ENCODE data around the gene ARHGAP22. TPM values are rescaled to one million over a fixed set of nuclear protein-coding genes. Genes with fewer than 3 reads are reported as not detected.

Gene ARHGAP22
- total RNA-seq, 1 experiment from 2014 or later: 0.24 TPM

DNA sequence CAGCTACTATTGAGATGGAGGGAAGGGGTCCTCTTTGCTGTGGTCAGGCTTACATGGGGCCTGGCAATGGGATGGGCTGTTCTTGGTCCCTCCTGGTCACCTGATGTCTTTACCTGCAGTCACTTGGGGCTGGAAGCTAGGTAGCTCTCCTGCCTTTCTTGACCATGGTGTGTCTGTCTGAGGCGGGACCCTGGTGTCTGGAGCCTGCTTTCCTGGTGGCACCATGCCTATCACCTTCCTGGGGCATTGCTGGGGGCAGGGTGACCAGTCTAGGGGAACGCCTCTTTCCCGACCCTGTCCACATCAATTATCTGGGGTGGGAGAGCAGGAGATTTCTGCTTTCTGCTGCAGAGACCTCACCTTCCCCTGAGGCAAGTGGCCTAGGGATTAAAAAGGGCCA lies 55.6 kb downstream of the ARHGAP22 start:
- in situ Hi-C loops (cut with HindIII; ENCODE audit: low pct_unique_long_range_greater_than_20kb, low sequenced_read_pairs): no loop called here
- DNase-seq (ENCODE audit: low read depth, low spot score): no peak

DNA sequence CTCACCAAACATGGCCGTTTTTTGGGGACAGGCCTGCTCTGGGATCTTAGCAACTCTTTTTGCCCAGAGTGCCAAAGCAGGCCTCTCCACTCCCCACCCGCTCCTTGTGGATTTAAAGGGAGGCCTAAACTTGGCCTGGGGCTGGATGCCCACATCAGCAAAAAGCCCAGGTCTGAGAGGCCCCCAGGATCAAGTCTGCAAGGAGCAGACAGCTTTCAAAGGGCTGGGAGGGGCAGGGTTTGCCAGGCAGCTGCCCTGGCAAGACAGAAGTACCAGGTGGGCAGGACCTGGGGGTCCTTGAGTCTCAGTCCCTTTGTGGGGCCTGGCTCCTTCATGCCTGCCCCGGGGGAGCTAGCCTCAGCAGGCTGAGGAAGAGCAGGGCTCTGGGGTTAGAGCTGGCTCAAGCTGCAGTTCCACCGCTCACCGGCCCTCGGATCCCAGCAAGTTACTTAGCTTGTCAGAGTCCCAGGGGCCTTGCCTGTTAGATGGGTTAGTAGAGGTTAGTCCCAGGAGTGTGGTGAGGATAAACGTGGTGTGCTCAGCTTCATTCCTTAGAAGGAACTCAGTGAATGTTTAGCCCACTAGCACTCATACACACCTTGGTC lies 56.2 kb downstream of the ARHGAP22 start:
- in situ Hi-C loops (cut with HindIII; ENCODE audit: low pct_unique_long_range_greater_than_20kb, low sequenced_read_pairs): no loop called here
- DNase-seq (ENCODE audit: low read depth, low spot score): no peak

DNA sequence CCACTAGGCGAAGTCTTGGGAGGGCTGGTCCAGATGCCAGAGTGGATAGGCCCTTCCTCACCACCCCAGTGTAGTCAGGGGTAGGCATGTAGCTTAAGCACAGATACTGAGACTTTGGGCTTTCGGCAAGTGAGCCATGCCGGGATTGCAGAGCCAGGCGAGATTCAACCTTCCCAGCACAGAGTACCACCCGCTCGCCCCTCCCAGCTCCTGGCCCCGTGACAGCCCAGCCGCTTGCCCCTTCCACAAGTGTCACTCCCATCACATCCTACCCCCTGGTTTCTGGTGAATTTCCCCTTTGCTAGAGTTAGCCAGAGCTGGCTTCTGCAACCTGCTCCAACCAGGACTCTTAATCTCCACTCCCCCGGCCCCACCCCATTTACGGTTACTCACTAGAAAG lies 56.9 kb downstream of the ARHGAP22 start:
- no peak for DNase-seq (ENCODE audit: low read depth, low spot score)
- in situ Hi-C loops (cut with HindIII; ENCODE audit: low pct_unique_long_range_greater_than_20kb, low sequenced_read_pairs): no loop called here

DNA sequence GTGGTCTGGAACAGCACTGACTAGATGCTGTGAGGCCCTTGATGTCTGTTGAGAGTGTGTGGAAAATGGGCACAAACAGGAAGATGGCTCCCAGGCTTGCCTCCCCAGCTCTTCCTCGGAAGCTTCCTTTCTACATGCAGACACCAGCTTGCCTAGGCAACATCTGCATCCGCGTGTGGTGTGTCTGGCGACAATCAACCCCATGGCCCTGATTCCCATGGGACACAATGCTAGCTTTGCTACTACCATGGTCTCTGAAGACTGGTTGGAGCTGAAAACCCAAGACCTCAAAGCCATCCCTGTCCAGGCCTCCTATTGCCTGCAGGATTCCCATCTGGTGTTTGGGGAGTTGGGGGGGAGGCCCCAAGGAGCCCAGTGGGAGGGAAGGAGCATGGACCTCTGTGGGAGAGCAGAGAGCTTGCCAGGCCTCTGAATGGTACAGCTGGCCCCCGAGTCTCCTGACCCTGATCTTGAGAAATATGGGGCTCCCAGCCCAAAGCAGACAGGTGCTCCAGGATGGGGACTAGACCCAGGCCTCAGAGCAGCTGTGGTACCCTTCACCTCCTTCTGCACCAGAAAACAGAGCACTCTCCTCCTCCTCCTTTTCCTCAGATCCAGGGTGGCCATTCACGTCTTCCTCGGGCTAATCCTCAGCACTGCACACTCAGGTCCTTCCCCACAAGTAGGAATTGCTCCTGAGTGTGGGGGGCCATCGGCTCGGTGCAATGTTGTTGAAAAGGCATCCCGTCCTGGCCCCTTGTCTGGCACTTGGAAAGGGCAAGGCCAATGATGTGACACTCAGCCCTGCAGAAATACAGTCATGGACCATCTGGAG lies 57.6 kb downstream of the ARHGAP22 start:
- in situ Hi-C loops (cut with HindIII; ENCODE audit: low pct_unique_long_range_greater_than_20kb, low sequenced_read_pairs): no loop called here
- no peak for DNase-seq (ENCODE audit: low read depth, low spot score)

DNA sequence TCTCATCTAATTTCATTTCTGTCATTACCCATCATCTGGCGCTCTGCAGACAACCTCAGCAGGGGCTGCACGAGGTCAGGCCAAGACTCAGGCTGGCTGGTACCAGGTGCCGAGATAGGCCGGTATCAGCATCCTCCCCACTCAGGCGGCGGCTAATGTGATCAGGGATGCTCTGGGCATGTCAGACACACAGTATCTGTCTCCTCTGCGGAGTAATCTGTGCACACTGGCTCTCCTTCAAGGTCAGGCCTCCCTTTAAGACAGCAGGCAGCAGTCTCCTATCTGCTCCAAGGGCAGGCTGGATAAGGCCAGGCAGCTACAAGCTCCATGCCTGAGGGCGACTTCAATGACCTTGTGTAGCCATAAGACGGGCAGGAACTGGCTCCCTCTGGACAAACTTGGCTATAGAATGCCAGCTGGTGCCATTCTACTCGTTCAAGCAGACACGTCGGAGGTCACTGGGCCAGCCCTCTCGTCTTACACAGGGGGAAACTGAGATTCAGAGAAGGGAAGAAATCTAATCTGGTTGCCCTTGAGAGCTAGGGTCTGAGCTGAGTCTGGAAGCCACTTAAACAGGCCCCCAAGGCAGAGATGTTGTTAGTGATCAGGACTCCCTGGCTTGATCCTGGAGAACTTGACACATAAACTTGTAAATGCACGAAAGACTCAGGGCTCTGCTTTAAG lies 59.3 kb downstream of the ARHGAP22 start:
- in situ Hi-C loops (cut with HindIII; ENCODE audit: low pct_unique_long_range_greater_than_20kb, low sequenced_read_pairs): no loop called here
- no peak for DNase-seq (ENCODE audit: low read depth, low spot score)

DNA sequence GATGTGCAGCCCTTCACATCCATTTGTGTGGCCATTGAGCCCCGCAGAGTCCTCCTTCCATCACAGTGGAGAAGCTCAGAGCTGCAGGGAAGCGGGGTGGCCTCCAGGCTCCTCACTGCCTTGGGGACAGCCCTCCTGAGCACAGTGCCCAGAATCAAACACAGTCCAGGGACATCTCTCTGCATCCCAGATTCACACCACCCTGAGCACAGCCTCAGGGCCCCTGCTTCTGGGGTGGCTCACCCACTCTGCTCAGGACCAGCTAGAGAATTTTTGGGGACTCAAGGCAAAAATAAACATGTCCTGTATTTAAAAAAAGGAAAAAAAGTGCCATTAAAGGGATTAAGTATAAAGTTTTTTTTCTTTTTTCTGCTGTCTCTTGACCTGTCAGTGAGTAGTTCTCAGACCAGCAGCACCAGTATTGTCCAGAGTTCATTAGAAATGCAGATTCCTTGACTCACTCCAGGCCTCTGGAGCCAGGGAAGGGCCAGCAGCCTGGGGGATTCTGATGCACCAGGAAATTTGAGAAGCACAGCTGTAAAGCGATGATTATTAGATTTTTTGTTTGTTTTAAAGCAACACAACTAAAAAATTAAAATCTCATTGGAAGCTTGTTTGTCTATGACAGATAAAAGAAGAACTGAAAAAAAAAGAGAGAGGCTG lies 61.6 kb downstream of the ARHGAP22 start:
- DNase-seq (ENCODE audit: low read depth, low spot score): no peak

DNA sequence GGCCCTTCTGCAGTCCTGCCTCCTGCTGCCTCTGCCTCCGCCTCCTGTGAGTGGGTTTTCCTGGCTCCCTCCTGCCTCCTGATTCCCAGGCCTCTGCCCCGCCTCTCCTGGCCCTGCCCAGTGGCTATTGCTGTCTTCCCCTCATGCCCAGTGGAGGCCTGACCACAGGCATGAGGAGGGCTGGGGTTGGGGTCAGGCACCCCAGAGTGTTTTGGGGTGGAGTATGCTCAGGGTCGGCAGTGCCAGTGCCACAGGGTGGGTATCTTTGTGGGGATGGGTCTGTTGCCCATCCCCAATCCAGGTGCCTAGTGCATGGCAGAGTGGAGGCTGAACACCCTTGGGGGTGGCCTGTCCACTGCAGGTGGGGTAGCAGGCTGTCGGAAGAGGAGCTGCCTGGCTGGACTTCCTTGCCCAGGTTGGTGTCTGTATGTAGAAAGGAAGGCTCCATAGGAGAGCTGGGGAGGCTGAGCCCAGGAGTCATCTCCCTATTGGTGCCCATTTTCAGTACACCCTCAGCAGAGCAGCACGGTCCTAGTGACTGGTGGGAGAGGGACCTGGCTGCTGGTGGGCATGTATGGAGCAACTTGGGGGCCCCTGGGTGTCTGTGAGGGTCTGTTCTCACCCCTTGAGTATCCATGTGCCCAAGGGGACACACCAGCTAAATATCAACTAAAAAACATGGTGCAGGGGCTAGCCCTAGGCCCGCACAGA lies 62.2 kb downstream of the ARHGAP22 start:
- in situ Hi-C loops (cut with HindIII; ENCODE audit: low pct_unique_long_range_greater_than_20kb, low sequenced_read_pairs): no loop called here
- no peak for DNase-seq (ENCODE audit: low read depth, low spot score)

More for the DNA sequence above, 61.6 kb downstream of the ARHGAP22 start:
- in situ Hi-C loops (cut with HindIII; ENCODE audit: low pct_unique_long_range_greater_than_20kb, low sequenced_read_pairs): no loop called here

DNA sequence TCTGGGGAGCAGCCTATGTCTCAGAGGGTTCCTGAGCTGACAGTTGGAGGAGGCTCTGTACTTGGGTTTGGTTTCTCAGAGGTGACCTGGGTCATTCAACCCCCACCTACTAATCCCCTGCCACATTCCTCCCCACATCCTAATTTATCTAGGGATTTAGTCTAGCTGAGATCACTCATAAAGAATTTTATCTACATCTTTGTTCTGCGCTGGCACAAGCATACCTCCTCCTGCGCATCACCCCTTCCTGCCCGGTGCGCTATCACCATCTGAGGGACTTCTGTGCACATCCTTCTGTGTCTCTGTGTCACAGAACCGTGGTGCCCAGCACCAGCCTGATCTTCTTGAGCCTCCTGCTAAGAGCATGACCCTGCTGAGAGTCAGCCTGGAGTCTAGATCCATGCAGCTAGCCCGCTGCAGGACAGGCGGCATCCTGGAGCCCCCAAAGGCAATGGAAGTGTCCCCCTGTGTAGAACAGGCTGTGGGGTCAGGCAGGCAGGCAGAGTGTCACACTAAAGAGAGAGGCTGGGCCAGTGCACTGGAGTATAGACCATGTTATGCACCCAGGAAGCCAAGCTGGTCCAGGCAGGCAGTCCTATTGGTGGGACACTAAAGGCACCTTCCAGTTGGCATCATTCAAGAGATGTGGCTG lies 63.6 kb downstream of the ARHGAP22 start:
- in situ Hi-C loops (cut with HindIII; ENCODE audit: low pct_unique_long_range_greater_than_20kb, low sequenced_read_pairs): no loop called here
- DNase-seq (ENCODE audit: low read depth, low spot score): no peak

DNA sequence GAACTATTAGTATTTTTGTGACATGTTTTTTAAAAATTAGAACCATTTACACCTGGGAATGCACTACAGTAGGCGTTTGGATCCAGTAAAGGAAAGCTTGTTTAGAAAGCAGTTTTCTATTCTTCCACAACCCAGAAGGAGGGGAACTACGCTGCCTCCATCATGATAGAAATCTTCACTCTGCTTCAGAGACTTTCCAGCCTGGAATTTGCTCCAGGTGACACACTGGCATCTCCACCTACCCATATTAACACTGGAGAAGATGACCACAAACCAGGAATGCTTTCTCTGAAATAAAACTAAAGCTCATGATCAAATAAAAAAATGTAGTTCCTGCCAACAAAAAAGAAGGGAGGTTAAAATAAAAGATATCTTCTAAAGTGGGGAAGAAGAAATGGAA lies 66.3 kb downstream of the ARHGAP22 start:
- DNase-seq (ENCODE audit: low read depth, low spot score): no peak
- in situ Hi-C loops (cut with HindIII; ENCODE audit: low pct_unique_long_range_greater_than_20kb, low sequenced_read_pairs): no loop called here

DNA sequence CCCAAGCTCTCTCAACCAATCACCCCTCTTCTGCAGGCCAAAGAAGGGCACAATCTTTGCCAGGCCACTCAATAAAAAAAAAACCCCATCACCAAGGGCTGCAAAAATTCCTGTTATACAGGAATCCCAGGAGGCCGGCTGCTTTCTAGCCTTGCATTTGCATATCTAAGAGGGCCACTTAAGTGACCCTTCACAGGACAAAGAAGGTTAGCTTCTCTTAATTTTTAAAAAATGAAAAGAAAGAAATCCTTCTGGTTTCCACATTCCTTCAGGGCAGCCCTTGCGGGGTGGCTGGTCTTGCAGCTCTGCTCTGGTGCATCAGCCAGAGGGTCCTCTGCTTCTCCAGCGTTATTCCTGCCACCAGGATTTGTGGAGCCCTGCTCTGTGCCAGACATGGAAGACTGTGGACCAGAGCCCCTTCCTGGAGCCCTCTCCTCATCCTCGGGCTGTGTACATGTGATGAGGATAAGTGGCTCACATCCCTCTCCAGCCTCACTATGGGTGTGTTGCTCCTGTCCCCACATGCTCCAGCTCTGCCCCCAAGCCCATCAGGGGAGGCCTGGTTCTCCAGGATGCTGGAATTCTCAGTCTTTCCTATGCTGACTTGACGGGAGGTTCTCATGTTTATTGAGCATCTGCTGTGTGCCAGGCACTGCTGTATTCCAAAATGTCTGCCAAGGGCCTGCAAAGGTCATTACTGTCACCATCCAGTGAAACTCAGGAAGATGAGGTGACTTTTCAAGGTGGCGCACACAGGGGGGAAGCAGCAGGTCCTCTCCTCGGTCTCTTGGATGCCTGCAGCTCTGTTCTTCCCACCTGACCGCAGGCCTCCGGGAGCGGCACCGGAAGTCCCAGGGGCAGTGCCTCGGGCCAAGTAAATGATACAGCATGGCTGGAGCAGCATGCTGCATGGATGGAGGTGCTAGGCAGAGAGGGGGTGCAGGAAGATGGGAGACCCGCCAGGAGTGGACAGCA lies 67.7 kb downstream of the ARHGAP22 start:
- in situ Hi-C loops (cut with HindIII; ENCODE audit: low pct_unique_long_range_greater_than_20kb, low sequenced_read_pairs): no loop called here
- no peak for DNase-seq (ENCODE audit: low read depth, low spot score)

DNA sequence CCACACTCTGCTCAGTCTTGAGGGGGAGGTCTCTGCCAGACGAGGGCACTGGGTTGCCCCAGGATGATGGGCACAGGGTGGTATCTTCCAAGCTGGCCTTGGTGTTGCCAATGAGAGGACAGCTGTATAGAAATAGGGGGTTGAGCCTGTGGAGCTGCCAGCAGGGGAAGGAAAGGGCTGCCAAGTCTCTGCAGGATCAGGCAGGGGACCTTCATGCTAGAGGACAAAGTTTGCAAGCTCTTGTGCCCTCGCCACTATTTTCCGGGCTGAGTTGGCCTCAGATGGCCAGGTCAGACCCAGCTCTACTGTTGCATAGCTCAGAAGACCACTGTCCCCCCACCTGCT lies 68.7 kb downstream of the ARHGAP22 start:
- no peak for DNase-seq (ENCODE audit: low read depth, low spot score)
- in situ Hi-C loops (cut with HindIII; ENCODE audit: low pct_unique_long_range_greater_than_20kb, low sequenced_read_pairs): no loop called here

DNA sequence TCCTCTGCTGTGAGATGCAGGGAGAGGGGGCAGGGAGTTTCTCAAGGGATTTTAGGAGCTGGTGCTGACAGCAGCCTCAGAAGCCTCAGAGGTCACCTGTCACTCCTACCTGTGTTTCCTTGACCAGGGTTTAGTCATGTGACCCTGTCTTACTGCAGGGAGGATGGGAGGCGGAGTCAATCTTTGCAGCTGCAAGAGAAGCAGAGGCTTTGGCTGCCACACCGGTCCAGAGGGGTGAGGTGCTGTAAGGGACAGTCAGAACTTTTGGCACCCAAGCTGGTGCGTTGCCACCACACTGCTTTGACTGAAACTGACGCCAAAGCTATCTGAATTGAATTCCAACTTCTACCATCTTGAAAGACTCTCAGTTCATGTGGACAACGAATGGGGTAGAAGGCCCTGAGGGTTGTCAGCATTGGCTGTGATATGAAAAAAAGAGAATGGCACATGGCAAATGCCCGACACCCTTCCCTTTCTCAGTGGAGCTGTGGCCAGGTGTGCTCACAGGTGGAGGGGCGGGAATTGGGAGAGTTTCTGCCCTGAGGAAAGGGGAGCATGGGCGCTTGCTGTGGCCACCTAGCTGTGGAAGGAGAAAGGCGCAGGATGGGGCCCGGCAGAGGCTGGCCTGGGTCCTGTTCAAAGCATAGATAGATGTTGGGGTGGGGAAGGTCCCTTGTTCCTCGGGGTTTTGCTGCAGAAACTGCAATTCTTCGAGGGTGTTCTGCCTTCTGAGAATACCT lies 69.3 kb downstream of the ARHGAP22 start:
- DNase-seq (ENCODE audit: low read depth, low spot score): no peak

DNA sequence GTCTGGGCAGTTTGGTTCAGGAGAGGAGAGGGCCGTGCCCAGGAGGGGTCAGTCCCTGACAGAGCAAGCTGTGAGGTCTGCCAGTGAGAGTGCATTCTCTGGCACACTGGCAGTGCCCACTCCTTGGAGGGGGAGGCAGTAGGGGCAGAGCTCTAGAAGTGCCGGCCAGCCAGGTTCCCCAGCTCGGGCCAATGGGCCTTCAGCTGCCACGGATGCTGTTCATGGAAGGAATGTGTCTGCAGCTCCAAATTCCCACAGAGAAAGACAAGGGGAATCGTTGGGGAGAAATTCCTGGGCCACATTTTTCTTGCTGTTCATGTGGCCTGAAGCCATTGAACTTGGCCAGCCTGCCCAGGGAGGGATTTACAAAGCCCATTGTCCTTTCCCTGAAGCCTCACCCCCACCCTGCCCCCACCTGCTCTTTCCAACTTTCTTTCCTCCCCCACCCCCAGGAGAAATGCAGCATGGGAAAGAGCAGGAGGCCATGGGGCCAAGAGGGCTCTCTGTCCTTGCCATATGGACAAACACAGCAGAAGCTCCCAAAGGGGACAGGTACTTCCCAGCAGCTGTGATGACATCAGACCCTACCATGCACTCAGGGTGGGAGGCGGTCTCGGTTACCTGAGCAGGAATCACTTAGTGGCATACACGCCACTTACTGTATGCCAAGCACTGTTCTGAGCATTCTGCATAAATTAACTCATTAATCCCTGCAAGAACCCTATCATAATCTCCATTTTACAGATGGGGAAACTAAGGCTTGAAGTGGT lies 70.7 kb downstream of the ARHGAP22 start:
- no peak for DNase-seq (ENCODE audit: low read depth, low spot score)

More for the DNA sequence above, 69.3 kb downstream of the ARHGAP22 start:
- in situ Hi-C loops (cut with HindIII; ENCODE audit: low pct_unique_long_range_greater_than_20kb, low sequenced_read_pairs): no loop called here

DNA sequence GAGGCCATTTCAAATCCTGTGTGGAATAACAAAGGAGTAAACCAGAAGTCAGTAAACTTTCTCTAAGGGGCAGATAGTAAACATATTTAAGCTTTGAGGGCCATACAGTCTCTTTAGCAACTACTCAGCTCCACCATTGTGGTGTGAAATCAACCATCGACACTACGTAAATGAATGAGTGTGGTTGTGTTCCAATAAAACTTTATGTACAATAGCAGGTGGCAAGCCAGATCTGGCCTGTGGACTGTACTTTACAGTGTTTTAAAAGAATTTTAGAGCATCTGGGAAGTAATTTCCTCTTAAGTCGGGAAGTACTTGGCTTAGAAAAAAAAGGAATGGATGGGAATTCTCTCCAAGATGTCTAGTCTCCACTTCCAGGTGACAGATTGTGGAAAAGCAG lies 71.3 kb downstream of the ARHGAP22 start:
- DNase-seq (ENCODE audit: low read depth, low spot score): no peak
- in situ Hi-C loops (cut with HindIII; ENCODE audit: low pct_unique_long_range_greater_than_20kb, low sequenced_read_pairs): no loop called here

More for the DNA sequence above, 70.7 kb downstream of the ARHGAP22 start:
- in situ Hi-C loops (cut with HindIII; ENCODE audit: low pct_unique_long_range_greater_than_20kb, low sequenced_read_pairs): no loop called here

DNA sequence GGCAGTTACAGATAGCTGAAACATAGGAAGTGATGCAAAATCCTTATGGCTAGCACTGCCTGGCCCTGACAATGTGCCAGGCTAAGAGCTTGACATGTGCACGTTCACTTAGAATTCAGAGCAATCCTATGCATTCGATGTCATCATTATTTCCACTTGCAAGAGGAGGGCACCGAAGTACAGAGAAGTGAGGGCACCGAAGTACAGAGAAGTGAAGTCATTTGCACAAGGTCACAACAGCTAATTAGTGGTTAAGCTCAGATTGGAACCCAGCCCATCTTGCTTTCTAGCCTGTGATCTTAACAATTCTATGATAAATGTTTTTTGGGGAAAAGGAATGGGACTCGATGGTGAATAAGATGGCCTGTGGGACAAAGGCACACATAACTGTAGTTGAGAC lies 73.4 kb downstream of the ARHGAP22 start:
- in situ Hi-C loops (cut with HindIII; ENCODE audit: low pct_unique_long_range_greater_than_20kb, low sequenced_read_pairs): no loop called here
- DNase-seq (ENCODE audit: low read depth, low spot score): no peak
